NCI-H1417 treated with DMSO at 0.1 percent for 48 hours (cell line): ENCODE data around the gene PEMT.

Experiments
- DNase-seq: peaks from one replicate; lab custom pipeline; 2025; lab: John Stamatoyannopoulos, UW

PEMT gene

DNA sequence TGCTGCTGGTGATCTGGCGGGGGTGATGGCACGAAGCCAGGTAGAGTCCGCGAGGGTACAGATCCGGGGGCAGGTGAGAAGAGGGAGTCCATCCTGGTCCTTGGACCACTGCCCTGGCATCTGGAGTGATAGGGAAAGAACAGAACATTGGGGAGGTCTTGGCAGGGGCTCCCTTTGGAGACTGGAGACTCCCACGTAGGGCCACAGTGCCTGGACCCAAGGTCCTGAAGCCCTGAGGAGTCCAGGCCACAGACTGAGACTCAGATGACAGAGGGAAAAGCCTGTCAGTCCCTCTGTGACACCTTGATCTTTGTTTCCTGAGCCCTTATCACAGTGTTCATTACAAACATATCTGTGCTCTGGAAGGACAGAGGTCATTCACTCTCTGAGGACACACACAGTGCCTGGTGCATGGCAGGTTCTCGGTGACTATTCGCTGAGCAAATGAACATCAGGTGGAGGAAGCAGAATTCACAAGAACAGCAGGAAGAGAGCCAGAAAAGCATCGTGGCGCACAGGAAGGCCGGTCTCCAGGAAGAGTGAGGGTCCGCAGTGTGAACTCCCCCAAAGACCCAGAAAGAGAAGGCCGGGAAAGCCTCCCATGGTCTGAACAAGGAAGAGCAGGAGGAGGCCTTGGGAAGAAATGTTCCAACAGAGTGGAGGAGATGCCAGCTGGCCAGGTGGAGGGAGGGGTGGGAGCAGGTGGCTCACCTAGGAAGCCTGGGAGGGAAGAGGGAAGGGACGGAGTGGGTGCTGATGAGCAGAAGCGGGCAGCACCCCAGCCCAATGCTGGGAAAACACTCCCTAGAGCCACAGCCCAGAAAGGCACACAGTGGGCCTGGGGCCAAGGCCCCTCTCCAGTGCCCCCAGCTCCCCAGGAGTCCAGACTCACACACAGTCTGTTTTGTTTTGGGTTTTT is 20.5 kb downstream of the PEMT start:
- no peak for DNase-seq

DNA sequence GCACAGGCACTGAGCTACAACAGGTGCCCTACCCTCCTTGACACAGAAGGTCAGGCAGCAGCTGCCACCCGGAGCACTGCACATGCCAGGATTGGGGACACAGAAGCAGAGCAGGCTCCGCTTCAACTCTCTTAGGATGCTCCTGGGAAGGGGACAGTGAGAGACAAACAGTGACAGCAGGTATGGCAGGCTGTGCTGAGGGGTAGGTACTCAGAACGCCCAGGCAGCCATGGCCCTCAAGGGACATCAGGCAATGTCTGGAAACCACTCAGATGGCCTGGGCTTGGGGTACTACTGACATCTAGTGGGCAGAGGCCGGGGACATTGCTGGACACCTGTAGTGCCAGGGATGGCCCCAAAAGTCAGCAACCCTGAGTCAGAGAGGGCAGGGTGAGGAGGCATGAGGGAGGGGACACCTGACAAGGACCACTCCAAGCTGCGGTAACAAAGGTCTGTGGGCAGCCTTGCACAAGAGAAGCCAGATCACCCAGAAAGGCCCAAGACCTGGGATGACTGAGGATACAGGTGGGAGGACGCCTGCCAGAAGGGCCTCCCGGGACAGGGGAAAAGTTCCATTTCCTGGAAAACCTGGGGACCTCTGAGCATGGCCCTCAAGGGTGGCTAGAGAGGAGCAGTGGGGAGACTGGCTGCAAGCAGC is 21.2 kb downstream of the PEMT start:
- no peak for DNase-seq

DNA sequence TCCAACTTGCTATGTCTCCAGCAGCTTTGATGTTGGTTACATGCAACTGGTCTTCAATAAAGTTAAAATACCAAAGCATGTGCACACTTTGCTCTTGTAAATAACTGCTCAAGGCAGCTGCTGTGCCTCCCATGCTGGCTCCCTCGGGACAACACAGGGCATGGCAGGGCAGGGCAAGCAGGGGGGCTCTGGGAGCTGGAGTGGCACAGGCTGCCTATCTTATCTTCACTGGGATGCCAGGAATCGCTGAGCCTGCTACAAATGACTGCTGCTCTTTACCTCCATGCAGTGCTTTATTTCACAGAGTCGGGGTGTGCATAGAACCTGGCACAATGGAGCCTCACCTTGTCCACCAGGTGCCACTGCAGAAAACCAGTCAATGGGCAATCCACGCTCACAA is 21.8 kb downstream of the PEMT start:
- DNase-seq, result no peak

DNA sequence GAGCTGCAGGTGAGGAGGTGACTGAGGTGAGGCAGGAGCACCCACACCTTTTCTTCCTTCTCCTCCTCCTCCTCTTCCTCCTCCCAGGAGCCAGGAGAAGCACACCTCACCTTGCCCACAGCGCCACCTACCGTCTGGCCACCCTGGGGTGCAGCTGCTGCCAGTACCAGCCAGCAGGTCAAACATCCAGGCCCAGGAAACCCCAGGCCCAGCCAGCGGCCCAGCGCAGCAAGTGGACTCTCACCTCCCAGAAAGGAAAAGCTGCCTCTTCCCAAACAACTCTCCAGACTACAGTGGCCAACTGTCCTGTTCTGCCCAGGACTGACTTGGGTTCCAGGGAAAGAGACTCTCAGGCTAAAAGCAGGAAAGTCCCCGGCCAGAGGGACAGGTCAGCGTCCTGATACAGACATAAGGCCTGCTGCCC is 22.7 kb downstream of the PEMT start:
- no peak for DNase-seq

DNA sequence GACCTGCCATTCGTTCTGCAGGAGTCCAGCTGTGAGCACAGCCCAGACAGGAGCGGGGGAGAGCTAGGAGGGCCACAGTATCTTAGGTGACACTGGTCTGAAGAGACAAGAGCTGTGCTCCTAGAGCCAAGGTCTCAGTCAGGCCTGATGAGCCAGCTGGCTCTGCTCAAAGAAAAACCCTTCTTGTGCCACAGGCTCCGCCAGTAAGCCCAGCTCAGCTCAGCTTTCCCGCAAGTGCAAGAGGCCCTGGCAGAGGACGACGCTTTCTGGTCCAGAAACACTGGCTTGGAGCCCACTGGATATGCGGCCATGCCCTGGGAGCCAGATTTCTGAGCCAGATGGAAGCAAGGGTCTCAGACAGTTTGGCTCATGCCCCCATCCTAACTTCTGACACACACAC is 23.9 kb downstream of the PEMT start:
- DNase-seq, result no peak

DNA sequence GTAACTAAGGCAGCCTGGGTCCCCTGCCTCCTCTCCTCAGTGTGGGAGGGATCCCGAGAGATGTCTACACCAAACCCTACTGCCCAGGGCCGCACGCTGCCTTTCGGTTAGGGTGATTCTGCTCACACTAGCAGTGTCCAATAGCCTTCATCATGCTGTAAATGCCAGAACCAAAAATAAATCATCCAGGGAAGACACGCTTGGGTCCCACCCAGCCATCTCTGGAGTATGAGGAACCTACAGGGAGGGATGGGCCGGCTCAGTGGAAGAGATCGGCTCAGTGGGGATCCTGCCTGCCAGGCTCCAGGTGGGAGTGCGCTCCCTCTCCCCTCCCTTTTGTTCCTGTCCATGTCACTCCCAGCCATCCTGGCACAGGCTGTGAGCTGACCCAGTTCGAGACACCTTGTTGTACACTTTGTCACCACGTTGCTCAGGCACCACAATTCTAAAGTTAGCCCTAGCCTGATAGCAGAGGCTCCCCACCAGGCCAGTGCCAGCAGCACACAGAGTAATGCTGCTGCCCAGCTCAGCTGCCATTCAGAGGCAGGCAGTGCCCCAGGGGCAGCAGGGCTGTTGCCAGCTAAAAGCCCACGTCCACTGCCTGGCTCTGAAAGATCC is 24.5 kb downstream of the PEMT start:
- DNase-seq, result no peak

DNA sequence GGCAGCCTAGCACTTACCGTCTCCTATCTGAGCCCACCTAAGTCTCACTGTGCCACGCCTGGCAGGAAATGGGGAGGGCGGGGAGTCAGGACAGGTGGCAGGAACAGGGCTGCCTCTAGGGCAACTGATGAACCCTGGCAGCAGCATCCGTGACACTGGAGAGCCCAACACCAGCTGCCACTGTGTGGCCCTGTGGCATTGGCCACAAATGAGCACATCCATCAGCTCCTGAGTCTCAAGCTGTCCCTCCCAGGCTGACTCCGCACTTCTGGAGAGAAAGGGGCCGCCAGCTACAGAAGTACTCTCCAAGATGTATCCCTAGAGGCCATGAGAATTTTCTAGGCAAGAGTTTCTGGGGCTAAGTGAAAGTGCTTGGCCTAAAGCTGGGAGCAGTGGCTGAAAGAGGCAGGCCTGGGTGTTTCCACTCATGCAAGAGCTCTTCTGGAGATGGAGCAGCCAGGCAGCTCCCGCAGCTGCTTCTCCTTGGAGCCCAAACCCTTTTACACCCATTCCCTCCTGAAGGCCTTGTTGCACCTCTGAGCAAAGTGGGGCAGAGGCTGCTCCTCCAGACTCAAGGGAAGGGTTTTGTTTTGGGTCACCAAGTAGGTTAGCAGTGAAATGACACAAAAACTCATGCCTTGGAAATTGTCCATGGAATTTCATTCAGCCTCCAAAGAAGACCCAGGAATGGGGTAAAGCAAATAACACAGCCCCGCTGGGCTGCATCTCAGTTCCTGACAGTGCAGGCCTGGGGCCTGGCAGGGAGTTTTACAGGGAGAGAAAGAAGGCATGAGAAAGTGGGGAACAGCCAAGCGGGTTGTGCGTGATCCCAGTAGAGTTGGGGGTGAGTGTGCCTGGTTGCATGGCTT is 25.8 kb downstream of the PEMT start:
- no peak for DNase-seq

DNA sequence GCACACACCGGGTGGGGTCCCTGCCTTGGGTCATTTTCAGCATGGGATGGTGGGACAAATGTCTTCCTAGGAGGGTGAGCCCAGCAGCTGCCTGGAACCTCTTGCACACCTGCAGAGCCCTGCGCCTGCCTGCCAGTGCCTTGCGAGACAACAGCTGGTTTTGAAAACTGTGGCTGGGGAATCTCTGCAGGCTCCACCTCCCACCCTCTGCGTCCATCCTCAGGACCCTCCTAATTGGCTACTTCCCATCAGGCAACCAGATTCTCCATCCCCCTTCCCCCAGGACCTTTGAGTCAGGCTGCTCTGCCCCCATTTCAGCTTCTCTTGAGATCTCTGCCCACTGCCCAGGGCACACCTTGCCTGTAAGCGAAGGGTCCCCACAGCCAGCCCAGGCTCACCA is 26.6 kb downstream of the PEMT start:
- no peak for DNase-seq

DNA sequence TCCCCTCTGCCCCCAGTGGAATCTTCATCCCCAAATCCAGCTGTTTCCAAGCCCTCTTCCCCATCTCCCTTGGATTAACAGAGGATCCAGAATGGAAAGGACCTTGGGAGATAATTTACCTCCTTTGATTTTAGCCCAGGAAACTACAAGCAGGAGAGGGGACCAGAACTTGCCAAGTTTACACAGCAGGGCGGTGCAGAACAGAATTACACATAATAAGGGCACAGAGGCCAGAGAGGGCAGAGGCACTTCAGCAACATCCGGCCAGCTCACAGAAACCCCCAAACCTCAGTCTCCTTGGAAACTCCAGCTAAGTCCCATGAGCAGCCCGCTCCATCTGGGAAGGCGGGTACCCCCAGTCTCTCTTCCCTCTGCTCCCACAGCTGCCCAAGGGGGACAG is 27.2 kb downstream of the PEMT start:
- DNase-seq, result no peak

DNA sequence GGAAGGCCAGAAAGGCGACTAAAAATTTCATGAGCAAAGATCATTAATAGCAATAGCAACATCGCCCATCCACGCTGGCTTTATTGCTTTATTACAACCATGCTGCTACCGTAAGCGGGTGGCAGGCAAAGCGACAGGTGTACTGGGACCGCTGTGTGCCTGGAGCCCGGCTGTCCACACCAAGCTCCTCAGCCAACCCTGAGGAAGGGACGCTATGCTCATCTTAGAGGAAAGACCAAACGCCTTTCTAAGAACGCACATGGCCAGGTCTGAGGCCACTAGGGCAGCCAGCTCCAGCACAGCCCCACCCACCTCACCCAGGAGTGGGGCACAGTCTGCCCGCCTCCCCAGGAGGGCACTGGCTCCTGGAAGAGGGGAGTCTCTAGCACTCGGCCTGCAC is 28.0 kb downstream of the PEMT start:
- no peak for DNase-seq

DNA sequence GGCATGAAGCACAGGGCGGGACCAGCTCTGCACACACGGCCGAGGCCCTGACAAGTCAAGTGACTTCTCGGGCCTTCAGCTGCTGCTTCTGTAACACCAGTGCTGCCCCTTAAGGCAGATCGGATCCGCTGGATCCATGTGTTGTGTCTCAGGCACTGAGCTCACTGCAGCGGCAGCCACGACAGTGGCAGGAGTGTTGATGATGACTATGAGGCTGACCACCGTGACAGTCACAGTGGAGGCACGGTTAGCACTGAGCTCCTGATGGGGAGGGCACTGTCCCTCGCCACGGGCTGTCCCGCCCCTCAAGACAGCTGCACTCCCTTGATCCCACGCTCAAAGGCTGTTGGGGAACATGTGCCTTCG is 29.4 kb downstream of the PEMT start:
- DNase-seq, result no peak

DNA sequence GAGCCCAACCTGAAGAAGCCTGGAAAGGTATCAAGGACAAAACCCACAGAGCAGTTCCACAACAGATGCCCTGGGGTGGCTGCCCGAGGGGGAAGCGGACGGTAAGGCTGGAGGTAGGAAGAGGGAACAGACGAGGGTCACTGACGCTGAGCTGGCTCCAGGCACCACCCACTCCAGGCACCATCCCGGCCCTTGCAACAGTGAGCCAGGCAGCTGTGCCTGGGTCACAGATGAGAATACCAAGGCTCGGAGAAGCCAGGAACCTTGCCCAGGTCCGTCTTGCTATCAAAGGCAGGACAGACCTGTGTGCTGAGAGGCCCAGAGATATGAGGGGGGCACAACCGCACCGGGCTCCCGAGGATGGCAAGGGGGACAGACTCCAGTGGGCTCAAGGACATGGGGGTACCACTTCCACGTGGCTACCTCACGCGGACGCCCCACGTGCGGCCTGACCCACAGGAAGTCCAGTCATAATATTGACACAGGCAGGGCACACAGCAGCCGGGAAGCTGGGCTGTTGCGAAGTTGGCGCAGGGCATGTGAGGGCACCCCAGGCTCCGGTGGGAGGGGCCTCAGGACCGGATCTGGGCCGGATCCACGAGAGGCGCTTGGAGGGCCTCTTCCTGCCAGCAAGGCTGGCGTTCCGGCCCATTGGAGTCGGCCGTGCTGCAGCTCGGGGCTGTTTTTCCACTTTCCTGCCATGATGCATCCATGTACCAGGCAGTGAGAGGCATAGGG is 29.9 kb downstream of the PEMT start:
- DNase-seq, result no peak

DNA sequence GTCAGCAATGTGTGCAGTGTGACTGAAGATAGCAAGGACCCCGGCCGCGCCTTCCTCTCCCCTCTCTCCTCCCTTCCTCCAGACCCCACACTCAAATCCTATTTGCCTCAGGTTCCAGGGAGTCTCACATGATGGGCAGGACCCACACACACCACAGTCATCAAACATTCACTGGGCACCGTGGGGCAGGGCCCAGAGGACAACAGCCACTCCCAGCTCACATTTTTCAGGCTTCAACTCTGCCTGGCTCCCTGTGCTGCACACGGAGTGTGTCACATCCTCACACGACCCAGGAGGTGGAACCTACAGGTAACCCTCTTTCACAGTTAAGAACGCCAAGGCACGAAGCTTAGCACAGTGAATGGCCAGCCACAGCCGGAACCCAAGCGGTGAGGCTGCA is 30.5 kb downstream of the PEMT start:
- no peak for DNase-seq

DNA sequence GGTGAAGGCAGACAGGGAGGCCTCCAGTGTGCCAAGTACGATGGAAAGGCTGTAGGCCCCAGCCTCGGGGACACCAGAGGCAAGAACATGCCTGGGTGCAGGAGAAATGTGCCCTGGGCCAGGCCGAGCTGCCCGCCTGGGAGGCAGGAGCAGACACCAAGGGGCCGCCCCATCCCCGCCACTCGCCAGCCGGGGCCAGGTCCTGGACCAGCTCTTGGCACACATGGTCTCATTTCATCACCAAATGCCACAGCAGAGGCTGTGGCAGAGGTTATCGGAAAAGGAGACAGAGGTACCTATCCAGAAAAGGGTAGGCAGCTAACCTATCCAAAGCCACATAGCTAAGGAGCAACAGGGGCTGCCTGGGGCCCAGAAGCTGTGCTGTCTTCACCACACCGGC is 31.3 kb downstream of the PEMT start:
- DNase-seq, result no peak

DNA sequence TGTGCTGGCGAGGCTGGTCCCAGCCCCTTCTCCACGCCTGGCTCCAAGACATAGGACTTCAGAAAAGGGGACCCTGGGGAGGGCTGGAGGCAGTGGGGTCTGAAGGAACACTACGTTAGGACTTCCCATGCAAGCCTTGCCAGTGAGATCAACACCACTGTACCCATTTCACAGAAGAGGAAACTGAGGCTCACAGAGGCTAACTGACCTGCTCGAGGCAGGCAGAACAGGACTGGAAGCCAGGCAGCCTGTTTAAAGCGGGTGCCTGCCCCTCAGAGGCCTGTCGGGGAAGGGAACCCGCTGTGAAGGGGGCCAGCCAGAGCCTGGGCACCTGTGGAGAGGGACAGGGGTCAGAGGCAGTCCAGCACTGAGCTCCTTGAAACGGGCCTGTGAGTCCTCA is 32.3 kb downstream of the PEMT start:
- DNase-seq, result no peak

DNA sequence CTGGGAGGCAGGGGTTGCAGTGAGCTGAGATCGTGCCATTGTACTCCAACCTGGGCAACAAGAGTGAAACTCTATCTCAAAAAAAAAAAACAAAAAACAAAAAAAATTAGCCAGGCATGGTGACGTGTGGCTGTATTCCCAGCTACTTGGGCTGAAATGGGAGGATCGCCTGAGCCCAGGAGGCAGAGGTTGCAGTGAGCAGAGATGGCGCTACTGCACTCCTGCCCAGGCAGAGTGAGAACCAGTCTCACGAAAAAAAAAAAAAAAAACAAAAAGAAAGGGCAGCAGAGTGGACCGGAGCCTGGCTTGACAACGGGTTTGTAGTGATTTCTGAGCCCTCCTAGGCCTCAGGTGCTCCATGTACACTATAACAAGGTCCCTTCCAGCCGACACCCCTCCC is 33.1 kb downstream of the PEMT start:
- no peak for DNase-seq

DNA sequence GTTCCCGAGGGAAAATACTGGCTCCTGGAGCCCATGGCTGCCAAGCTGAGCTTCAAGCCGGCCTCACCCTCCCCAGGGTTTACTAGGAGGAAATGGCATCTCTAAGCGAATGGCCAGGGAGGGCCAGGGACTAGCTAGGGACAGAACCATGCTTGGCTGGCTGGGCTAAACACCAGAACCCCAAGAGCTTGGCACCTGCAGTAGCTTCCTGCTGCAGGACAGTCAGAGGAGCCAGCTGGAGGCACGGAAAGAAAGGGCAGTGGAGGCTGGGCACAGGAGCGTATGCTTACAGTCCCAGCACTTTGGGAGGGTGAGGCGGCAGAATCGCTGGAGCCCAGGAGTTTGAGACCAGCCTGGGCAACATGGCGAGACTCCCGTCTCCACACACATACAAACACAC is 33.7 kb downstream of the PEMT start:
- no peak for DNase-seq

DNA sequence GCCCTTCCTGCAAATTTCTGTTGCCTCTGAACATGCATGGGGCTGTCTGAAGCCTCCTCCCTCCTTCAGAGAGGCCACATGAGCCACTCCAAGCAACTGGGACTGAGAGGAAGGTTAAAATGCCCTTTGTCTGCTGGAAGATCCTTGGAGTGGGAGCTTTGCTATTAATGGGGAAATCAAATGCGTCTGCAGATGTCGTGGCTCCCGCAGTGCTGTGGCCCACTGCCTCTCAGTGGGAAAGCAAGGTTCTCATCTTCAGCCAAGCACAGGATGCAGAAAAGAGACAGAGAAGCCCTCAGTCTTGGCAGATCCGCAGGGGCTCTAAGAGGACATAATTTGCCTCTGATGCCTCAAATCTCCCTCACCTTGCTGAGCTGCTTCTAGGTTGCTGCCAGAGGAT is 34.8 kb downstream of the PEMT start:
- no peak for DNase-seq

DNA sequence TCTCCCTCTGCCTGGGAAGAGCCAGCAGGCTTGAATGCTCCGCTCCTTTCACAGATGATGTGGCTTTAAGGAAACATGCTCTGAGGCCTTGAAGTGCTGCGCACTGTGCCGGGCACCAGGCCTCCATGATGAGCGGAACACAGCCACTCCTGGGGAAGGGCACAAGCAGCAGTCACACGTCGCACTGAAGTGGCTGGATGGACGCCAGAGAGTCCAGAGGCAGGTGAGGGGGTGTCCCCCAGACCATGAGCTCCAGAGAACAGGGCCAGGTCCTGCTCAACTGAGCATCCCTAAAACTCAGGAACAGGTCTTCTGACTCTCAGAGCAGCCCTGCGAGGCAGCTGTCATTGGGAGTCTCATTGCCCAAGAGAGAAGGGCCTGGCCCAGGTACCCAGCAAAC is 35.6 kb downstream of the PEMT start:
- no peak for DNase-seq

DNA sequence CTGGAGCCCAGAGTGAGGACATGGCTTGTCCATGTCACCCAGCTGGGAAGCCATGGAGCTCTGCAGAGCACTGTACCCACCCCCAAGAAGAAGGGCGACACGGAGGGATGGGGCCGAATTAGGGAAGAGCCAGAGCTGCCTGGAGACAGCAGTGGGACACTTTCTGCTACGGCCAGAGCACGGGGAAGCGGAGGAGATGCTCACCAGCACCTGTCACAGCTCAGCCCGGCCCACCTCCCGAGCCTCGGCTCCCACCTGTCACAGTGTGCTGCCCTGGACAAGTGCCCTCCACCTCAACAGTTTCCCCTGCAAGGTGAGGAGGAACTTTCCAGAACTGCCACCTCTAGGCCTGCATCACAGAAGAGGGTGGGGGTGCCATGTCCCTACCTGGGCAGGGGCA is 36.4 kb downstream of the PEMT start:
- DNase-seq, result no peak

DNA sequence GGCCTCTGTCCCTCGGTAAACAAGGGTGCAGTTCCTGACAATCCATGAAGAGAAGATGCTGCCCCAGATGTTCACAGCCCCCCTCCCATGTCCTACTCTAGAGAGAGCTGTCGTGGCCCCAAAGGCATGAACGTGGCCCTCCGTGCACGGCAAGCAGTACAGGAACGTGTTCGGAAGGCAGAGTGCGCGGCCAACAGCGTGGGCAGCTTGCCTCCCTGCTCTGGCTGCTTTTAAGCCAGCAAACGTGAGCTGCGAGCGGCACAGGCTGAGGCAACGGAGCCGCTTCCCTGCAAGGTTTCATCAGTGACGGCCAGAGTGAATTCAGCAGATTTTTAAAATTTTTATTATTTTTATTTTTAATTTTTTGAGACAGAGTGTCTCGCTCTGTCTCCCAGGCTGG is 37.2 kb downstream of the PEMT start:
- DNase-seq, result no peak
